EL (cell line): Measurements from ENCODE around the gene ITGB3.

ENCODE experiments used
- DNase-seq: peaks from one replicate; pipeline ENCODE4 v3.0.0-alpha.2; 2016

ITGB3 gene

DNA sequence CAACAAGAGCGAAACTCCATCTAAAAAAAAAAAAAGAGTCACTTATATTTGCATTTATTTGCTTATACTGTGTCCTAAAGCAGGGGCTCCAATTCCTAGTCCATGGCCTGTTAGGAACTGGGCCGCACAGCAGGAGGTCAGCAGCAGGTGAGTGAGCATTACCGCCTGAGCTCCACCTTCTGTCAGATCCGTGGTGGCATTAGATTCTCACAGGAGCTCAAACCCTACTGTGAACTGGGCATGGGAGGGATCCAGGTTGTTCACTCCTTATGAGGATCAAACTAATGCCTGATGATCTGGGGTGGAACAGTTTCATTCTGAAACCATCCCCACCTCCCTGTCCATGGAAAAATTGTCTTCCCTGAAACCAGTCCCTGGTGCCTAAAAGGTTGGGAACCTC, 24.9 kb downstream of the ITGB3 start:
- no peak for DNase-seq

DNA sequence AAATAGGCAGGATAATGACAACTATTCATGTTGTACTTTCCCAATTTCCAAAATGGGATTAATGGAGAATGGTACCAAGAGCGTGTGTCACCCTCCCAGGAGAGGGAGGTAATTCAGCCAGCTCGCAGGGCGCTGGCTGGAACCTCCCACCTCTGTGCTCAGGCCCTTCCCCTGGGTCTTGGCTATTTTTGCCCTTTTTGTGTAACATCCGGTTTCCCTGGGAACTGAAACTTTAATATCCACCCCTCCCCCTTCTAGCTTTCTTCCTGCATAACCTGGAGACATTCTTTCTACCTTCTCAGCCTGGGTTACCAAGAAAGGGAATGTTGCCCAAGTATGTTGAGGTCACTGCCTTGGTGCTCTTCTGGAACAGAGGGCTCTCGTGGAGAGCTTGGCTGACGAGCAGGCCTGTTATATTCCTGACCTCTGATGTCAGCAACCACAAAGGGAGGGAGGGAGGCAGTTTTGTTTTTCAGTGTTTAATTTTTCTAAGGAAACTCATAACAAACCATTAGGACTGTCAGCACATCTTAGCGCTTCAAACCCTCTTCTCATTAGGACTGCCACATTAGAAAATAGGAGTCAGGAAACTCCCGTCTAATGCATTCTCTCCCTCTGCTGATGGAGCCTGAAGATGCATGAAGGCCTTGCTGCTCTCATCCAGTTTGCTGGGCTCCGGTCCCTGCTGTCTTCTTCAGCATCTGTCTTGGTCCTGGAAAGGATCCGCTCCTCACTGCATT, 25.6 kb downstream of the ITGB3 start:
- DNase-seq = peak; percentile 99

DNA sequence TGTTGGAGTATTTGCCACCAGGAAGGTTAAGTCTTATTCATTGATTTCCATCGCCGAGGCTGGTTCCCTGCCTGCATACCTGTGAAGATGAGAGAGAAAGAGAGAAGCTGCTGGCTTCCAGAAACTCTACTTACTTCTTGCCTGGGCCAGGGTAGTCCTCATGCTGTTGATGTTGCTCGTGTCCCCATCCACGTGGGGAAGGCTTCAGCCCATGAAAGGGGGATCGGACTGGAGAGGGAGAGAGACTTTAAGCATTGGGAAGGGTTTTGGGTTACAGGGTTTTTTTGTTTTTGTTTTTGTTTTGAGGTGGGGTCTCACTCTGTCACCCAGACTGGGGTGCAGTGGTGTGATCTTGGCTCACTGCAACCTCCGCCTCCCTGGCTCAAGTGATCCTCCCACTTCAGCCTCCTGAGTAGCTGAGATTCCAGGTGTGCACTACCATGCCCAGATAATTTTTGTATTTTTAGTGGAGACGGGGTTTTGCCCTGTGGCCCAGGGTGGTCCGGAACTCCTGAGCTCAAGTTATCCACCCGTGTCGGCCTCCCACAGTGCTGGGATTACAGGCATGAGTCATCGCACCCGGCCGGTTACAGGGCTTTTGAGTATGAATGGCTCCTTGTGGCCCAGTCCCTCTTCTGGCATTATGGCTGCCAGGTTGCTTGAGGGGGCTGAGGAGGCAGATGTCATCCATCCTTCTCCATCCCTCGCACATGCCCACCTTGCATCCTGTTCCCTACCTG, 26.6 kb downstream of the ITGB3 start:
- peak; percentile 63 for DNase-seq

DNA sequence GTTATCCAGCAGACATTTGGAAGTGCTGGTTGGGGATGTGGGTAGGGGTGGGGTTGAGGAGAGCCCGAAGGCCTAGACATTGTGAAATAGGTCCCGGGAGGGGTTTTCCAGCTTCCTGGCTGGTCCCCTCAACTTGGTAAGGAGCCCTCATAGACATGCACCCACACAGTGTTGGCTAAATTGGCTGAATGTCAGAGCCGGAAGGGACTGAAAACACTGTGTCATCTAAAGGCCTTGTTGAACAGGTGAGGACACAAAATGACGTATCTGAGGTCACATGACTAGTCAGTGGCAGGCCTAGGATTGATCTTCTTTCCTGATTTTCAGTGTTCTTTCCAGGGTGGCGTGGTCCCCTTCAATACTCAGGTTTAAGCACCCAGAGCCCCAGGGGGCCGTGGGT, 27.6 kb downstream of the ITGB3 start:
- DNase-seq = no peak

DNA sequence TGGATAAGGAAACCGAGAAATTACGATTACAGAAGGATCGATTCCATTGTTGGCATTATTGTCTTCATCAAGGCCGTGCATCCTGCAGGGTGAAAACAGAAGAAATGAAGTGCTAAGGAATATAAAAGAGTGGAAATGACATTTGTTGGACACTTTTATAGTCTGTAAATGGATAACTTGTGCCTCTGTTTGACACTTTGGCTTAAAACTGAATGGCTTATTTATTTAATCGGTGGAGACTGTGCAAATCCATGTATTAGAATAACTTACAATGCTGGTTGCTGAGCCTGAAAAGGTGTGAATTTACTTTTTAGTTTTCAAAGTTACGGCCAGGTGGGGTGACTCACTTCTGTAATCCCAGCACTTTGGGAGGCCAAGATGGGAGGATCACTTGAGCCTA, 31.4 kb downstream of the ITGB3 start:
- DNase-seq = no peak

DNA sequence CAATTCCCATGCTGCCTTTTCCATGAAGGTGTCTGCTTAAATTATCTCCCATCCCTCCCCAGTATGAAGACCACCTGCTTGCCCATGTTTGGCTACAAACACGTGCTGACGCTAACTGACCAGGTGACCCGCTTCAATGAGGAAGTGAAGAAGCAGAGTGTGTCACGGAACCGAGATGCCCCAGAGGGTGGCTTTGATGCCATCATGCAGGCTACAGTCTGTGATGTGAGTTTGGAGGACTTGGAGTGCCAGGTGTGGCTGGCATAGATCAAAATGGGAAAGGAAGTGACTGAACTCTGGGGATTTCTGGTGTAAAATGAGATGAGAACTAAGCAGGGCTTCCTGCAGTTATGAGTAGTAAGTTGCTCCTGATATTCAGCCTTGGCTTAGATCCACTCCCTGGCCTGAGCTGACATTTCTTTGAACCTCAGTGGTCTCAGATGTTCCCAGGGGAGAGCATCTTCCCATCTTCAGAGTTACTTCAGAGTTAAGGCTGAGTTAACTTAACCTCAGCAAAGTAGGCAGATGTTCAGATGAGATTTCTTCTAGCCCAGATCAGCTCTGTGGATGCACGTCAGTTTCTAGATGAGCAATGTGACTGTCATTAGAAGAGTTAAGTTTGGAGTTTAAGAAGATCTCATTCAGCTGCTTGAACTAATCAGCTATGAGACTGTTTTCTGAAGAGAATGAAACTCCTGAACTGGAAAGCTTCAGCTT, 32.7 kb downstream of the ITGB3 start:
- no peak for DNase-seq

DNA sequence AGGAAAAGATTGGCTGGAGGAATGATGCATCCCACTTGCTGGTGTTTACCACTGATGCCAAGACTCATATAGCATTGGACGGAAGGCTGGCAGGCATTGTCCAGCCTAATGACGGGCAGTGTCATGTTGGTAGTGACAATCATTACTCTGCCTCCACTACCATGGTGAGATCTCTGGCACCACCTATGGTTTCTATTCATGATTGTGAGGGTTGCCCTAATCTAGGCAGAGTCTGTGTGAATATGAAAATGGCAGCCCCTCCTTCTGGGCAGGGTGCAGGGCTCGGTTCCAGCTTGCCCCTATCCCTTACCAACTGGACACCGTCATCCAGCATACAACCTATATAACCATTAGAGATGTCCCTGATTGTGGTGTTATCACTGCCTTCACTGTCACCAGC, 33.4 kb downstream of the ITGB3 start:
- no peak for DNase-seq

DNA sequence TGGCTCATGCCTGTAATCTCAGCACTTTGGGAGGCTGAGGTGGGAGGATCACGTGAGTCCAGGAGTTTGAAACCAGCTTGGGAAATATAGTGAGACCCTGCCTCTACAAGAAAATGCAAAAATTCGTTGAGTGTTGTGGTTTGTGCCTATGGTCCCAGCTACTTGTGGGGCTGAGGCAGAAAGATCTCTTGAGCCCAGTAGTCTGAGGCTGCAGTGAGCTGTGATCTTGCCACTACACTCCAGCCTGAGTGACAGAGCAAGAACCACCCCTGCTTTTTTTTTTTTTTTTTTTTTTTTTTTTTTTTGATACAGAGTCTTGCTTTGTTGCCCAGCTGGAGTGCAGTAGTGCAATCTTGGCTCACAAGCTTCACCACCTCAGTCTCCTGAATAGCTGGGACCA, 34.0 kb downstream of the ITGB3 start:
- DNase-seq = no peak

DNA sequence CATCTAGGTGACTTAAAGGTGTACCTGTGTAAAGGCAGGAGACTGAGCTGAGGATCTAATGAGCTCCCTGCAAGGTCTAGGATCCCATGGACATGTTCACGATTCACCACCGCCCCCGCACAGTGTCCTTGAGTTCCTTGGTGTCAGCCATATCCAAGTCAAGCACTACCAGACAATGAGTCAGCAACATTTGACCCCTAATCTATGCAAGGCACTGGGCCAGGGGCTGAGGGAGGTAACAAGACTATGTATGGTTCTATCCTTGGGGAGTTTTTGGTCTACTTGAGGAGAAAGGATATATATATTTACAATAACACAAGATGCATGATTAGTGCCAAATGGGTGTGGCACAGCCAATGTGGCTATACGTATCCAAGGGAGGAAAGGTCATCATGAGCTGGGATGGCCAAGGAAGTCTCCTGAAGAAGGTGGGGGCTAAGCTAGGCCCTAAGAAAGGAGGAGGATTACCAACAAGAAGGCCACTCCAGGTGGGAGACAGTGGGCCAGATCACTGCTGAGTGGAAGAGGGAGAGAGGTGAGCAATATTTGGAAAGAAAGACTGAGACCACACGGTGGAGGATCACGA, 35.0 kb downstream of the ITGB3 start:
- DNase-seq = peak; percentile 48

DNA sequence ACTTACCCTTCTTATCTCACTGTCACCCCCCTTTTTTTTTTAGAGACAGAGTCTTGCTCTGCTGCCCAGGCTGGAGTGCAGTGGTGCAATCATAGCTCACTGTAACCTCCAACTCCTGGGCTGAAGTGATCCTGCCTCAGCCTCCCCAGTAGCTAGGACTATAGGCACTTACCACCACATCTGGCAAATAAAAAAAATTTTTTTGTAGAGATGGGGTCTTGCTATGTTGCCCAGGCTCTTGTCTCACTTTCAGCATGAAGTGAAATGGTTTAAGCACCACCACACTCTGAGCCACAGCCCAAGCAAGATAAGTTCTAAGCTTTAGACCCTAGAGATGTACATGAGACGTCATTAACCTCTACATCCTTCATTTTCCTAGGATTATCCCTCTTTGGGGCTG, 35.7 kb downstream of the ITGB3 start:
- no peak for DNase-seq

DNA sequence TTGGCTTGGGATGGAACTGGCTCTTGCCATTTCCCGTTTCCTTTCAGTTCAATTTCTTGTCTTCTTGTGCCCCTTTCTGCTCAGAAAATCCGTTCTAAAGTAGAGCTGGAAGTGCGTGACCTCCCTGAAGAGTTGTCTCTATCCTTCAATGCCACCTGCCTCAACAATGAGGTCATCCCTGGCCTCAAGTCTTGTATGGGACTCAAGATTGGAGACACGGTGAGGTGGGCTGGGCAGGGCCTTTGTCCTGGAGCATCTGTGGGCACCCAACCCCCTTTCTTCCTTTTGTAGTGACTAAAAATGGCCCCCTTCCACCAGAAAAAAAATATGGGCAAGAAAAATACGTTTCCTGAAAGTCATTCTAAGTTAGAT, 37.2 kb downstream of the ITGB3 start:
- no peak for DNase-seq

DNA sequence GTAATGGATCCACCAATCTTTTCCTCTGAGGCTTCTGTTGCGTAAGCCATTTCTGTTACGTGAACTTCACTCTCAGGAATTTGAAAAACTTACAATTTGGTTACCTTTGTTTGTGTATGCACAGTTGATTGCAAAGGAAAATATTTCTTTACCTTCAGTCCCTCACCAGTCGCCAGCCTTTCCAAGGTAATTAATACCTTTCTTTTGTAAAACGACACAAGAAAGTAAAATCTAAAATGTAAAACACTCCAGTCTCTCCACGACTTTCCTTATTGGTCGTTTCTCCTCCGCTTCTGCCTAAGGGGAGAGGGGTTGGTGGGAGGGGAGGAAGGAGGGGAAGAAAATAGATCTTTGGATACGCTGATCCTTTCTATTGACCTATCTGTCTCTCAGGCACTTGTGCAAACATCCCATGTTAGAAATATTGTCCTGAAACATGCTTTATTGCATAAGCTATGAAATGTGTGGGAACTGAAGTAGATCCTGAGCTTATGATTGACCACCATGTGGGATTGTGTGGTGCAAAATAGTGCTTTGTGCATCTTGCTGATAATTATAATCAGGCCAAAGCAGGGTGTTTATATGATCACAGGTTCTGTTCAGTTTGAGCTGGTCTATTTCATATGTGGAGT, 37.7 kb downstream of the ITGB3 start:
- no peak for DNase-seq

DNA sequence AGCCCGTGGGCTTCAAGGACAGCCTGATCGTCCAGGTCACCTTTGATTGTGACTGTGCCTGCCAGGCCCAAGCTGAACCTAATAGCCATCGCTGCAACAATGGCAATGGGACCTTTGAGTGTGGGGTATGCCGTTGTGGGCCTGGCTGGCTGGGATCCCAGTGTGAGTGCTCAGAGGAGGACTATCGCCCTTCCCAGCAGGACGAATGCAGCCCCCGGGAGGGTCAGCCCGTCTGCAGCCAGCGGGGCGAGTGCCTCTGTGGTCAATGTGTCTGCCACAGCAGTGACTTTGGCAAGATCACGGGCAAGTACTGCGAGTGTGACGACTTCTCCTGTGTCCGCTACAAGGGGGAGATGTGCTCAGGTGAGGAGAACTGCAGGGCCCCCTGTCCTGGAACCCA, 38.6 kb downstream of the ITGB3 start:
- no peak for DNase-seq

DNA sequence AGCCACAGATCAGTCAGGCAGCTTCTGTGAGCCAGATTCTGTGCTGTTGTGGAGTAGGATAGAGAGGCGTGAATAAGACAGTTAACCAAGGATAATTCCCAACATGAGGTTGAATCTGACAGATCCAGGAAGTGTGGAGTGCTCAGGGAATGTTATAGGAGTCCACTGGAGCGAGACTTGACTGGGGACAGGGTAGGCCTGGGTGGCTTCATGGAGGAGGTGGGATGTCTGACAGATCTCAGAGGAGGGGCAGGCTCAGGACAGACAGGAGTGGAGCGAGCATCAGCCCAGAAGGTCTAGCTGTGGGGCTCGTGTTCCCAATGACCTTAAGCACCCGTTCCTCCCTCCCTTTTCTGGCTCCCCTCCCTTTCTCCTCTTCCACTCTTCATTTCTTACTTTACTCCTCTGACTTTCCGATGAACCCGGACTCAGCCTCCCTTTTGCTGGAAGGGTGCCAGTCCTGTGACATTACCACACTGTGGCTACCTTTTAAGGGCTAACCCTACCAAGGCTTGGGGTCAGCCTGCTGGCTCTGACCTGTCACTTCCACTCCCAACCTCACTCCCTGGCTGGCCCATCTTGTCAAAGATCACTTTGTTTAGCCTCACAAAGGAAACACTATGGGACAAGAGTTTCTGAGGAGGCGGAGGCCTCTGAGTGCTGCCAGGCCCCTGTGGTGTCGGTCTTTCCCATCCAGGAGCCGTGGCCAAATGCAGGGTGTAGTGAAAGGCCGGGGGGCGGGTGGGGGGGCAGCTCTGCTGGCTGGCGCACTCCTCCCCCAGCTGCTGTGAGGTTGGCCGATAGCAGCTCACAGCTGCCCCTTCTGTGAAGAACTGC, 41.6 kb downstream of the ITGB3 start:
- no peak for DNase-seq

DNA sequence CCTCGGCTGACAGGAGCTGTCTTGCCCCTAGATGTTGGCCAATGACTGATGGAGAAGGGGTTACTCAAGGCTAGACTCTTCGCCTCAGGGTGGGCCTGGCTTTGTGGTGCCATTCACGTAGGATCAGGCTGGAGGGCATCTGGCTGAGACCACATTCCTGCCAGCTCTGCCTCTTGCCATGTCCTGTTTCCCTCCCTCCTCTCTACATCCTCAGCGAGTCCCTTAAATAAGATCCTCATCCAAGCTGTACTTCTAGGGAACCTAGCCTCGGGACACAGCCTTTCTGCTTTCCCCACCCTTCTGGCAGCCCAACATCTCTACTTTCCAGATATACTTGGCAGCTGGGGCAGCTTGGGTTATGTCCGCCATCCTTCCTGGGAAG, 42.2 kb downstream of the ITGB3 start:
- DNase-seq = no peak

DNA sequence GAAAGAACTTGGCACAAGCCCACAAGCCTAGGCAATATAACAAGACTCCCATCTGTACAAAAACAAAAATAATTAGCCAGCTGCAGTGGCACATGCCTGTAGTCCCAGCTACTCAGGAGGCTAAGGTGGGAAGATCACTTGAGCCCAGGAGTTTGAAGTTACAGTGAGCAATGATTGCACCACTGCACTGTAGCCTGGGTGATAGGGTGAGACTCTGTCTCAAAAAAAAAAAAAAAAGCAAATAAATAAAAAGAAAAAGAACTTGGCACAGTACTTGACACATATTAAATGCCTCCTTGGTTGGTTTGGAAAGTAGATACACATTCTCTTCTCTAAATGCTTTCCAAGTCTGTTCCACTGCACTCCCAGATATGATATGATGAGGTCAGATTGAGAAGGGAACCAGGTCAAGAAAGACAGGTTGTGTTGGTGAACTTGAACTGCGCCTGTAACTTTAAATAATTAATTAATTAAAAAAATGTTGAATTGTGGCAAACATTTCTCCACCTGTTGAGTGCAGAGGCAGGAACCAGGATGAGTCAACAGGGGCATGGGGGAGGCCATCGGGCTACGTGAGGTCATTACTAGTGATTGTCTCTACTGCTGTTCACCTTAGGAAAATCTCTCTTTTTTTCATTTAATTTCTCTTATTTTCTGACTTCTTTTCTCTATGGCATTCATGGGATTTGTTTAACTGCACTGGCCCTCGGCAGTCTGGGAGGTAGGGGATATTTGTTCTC, 44.2 kb downstream of the ITGB3 start:
- DNase-seq = no peak

DNA sequence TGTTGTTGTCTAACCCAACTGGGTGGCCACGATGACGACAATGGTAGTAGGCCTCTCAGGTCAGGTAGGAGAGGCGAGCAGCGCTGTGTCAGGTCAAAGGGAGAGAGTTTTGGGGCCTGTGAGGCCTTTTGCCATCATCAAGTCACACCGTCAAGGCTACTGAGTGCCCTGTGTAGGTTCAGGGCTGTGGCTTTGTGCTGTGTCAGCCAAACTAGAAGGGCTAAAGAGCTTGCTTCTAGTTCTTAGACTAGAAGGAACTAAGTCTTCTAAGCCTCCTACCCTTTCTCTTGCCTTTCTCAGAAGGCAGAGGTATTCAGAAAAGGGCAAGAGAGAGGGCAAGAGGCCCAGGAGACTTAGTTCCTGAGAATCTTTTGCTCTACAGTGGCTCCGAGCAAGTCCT, 45.1 kb downstream of the ITGB3 start:
- DNase-seq = no peak

DNA sequence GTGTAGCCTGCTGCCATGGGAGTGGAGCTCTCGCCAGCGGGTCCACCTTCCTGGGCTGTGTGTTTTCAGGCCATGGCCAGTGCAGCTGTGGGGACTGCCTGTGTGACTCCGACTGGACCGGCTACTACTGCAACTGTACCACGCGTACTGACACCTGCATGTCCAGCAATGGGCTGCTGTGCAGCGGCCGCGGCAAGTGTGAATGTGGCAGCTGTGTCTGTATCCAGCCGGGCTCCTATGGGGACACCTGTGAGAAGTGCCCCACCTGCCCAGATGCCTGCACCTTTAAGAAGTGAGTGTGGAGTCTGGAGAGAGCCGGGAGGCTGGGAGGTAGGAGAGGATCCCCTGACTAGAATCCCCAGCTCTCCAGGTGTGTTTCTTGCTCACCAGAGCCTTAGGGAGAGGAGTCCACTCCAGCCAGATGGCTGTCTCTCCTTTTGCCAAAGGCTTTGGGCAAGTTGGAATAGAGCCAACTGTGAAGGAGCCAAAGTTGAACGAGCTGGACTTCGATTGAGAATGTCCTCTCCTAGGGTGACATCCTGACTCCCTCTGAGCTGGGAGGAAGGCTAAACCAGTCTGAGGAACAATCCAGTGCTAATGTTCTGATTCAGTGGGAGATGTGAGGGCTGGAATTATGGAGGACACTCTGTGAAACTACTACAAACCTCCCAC, 45.7 kb downstream of the ITGB3 start:
- DNase-seq = no peak

DNA sequence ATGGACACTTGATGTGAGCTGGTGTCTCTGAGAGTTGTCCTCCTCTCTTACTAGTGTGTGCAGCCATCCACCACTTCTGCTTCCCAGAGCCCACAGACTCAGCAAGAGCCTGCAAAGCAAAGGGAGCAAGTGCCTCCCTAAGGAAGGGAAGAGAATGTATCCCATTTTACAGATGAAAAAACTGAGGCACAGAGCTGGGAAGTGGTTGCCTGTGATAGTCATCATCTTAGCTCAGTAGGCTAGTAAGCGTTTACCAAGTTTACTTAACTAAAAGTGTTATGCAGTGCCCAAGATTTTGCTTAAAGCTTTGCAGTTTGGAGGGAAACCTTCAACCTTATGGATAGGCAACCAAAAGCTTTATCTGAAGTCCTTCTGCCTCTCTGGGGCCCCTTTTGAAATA, 47.1 kb downstream of the ITGB3 start:
- no peak for DNase-seq

DNA sequence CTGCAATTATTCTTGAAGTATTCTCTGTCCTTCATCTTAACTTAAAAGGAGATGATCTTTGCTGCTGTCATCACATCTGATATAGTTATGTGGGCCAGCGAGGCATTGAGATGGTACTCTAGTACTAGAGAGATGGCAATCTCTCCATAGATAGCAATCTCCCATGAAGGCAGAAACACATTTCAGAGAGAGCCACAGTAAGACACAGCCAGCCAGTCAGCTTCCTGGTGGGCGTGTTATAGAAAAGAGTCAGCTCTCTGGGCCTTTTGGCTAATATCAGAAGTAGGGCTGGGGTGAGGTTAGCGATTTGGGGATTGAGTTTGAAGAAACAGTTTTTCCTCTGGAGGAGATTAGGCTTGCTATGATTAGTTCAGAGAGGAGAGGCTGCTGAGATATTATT, 47.5 kb downstream of the ITGB3 start:
- DNase-seq = no peak

DNA sequence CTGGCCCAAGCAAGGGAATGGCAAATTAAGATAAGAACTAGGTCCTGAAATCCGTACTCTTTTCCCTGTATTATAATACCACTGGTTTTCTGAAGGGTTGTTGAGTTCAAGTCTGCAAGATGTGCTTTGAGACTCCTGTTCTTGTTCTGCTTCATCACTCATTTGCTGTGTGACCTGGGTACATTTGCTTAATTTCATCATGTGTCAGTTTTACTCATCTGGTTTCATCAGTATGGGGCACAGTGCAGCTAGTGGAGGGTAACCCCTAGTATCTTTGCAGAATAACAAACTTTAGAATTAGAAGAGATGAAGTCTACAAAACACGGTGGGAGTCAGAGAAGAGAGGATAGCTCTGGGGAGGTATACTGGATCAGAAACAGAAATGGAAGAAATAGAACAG, 48.2 kb downstream of the ITGB3 start:
- no peak for DNase-seq
